Activated CD4-positive, alpha-beta T cell treated with anti-CD3 and anti-CD28 coated beads, Interleukin-2, Interleukin-6, amounts not matched to agents 100 ng/mL and 50 ng/mL, durations not matched to agents 16 hours and 8 hours (primary cell): ENCODE results near the gene DNAJC30.

Experiments used
- DNase-seq: peaks from one replicate; pipeline ENCODE4 v3.0.0-alpha.2; 2020

DNAJC30 gene

DNA sequence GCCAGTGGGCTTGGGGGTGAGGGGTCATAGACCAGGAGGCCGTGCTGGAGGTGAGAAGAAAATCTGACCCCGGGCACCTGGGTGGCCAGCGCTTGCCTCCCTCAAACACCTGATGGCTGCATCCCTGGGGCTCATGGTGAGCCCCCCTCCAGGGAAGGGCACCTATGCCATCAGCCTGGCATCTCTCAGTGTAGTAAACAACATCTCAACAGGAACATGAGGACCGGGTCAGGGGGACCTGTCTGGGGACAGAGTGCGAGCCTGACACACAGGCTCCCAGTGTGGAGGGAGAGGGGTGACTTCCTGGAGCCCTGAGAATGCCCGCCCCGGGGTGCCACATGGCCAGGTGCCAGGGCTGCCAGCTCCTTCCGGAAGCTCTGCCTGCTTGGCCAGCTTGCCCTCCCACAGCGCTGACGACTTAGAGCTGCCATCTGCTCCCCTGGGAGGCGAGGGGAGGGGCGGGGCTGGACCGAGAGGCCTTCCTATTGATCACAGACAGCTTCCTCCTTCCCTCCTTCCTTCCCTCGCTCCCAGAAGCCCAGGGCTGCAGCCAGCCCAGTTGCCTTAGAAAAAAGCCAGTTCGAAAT, 23.9 kb upstream of the DNAJC30 start:
- DNase-seq, result peak; percentile 35

DNA sequence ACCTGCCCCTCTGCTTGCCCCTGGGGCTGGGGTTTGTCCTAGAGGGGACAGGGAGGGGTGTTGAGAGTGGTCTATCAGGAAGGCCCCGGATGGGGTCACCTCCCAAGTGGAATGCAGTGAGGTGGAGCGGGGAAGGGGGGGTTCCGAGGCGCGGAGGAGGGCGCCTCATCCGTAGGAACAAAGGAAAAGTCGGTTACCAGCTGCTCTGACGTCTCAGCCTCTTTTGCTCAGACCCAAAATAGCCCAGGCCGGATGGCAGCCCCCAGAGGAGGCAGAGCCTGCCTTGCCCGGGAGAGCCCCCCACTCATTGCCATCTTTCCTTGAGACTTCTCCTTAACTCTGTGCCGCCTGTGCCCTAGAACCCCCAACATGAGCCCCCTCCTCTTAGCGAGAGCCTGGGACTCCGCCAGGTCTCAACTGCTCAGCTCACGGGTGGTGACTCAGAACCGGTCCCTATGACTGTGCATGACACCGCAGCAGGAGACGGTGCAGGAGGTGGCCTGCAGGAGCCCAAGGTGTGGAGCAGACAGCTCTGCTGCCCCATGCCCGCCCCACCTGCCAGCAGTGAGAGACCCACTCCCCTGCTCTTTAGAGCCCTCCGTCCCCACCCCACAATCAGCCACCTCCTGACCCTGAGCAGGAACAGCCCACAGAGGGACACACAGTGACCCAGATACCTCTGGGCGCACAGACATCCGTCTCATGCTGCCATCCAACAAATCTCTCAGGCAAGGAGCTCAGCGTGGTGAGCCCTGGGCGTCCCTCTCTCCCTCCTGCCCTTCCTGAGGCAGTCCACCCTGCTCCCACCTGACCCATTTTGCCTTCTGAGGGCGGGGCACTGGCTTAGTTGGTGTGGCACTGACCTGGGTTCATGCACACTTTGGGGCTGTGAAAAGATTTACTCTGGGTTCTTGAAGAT, 23.1 kb upstream of the DNAJC30 start:
- peak; percentile 65 for DNase-seq

DNA sequence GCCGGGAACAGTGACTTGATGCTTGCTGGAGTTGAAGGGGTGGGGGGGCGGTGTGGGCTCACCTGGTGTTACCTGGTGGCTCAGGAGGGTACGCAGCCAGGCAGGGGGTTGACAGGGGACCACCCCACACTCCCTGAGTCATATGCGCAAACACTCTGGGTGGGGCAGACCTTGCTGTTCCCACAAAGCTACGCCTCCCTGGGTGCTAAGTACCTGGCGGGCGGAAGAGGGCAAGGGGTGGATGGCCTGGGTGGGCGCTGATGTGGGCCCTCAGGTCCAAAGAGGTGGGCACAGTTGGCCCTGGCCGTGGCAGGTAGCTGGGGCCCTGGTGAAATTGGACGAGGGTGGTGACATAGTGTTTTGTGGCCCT, 22.3 kb upstream of the DNAJC30 start:
- DNase-seq, result no peak

DNA sequence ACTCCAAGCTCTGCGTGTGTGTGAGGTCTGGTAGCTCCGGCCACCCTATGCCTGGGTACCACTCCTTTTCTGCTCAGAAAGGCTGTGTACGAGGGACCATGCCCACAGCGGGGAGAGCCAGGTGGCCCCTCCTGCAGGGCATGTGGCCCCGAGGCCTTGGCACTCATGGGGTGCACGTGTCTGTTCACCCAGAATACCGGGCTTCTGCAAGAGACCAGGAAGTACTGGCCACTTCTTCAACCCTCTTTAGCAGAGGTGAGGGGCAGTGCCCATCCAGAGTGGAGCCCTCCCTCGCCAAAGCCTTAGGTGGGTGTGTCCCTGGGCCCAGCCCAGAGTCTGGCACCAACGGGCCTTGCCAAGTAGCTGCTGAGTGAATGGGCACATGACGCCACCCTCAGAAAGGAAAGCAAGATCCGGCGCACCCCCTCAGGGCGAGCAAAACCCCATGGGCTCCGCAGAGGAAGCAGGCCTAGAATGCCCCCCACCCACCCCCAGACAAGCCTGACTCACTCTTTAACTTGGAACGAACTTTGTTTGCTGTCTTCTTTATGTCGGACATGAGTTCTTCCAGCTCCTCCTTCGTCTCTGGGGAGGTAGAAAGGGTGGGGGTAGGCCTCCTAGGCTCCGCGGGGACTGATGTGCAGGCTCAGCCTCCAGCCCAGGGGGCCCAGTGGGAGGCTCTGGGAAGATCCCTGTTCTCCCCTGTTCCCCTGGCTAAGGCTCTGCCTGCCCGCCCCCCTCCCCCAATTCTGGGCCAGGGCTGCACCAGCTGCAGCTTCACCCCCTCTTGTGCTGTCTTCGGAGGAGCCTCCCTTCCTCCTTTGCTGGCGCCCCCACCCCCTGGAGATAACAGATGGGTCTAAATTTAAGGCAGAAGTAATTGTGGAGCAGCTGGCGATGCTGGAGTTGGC, 21.6 kb upstream of the DNAJC30 start:
- DNase-seq, result no peak

DNA sequence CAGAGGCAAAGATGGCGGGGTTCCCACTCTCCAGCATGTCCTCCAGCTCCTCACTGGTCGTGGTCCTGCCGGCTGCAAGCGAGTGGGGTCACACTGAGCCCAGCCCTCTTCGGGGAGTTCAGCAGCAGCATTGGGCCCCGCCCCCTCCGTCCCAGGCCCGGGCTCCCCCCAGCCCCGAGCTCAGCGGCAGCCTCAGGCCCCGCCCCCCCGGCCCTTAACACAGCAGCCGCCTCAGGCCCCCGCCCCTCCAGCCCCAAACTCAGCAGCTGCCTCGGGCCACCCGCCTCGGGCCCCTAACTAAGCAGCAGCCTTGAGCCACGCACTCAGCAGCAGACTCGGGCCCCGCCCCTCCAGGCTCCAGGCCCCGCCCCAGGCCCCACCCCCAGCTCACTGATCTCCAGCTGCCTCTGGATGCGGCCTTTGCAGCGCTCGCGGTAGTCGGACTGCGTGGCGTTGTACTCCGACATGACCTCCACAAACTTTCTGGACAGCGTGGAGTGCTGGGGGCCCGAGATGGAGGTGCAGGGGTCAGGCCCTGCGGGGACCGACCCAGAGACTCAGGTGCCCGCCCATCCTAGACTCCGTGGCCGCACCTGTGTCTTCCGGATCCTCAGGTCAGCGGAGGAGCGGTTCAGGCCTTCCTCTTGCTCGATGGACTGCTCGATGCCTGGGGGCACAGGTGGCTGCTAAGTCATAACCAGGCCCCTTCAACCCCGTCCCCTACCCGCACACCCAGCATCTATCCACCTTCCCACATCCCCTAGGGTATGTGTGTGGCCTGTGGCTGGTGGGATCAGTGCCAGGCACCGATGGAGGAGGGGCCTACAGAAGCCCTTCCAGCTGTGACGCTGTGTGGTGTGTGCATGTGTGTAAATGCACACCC, 20.7 kb upstream of the DNAJC30 start:
- peak; percentile 42 for DNase-seq

DNA sequence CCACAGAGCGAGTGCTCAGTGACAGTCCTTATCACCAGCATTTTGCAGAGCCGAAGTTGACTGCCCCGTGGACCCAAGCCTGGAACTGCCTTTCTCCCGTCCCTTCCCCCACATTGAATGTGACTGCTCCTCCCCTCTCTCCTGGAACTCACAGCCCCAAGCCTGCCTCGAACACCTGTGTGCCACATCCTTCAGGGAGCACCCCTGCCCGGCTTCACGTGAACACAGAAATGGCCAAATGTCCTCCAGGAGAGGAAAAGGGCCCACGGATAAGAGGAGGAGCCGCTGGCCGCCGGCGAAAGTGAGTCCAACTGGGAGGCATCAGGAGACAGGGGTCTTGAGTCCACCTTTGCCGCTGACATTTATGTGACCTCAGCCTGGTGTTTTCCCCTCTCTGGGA, 20.0 kb upstream of the DNAJC30 start:
- no peak for DNase-seq

DNA sequence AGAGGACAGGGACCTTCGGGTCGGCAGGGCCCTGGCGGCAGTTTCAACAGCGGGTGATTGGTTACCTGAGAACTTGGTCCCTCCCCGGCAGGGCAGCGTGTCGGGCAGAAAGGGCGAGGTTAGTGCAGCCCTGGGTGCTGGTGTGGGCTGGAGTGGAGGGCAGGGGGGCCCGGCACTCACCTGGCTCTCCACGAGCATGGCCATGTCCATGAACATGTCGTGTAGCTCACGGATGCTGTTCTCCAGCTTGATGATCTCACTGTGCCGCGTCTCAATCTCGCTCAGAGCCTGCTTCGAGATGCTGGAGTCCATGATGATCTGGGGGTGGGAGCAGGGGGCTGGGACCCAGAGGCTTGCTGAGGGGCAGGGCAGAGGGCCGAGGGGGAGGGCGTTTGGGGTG, 19.4 kb upstream of the DNAJC30 start:
- DNase-seq, result no peak

DNA sequence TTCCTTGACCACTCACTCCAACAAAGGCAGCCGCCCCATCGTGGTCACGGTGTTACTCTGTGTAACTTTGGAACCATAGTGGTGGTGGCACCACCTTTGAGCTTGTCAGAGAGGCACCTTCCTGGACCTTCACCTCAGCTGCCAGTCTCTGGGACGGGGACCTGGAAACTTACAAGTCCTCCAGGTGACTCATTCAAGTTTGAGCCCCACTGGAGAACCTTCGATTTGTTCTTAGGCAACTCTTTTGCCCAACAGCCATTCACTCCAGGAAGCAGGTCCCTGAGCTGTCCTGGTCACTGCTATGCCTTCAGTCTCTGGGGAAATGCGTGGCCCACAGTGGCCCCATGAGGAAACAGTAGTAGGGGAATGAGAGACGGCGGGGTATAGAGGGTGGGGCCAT, 19.0 kb upstream of the DNAJC30 start:
- DNase-seq, result no peak

DNA sequence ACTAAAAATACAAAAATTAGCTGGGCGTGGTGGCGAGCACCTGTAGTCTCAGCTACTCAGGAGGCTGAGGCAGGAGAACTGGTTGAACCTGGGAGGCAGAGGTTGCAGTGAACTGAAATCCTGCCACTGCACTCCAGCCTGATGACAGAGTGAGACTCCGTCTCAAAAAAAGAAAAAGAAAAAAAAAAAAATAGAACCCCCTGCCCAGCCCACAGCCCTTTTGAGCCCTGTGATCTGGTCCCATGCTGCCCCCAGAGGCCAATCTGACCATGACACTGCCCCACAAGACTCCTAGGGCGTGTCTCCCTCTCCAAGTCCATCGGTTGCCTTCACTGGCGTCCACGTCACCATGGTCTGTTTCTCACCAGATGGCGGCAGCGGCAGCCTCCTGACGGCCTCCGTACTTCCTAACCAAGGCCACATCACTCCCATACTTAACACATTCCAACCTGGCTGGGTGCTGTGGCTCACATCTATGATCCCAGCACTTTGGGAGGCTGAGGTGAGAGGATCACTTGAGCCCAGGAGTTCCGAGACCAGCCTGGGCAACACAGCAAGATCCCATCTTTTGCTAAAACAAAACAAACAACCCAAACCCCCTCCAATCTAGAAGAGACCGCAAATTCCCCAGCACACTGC, 18.2 kb upstream of the DNAJC30 start:
- DNase-seq, result peak; percentile 43

DNA sequence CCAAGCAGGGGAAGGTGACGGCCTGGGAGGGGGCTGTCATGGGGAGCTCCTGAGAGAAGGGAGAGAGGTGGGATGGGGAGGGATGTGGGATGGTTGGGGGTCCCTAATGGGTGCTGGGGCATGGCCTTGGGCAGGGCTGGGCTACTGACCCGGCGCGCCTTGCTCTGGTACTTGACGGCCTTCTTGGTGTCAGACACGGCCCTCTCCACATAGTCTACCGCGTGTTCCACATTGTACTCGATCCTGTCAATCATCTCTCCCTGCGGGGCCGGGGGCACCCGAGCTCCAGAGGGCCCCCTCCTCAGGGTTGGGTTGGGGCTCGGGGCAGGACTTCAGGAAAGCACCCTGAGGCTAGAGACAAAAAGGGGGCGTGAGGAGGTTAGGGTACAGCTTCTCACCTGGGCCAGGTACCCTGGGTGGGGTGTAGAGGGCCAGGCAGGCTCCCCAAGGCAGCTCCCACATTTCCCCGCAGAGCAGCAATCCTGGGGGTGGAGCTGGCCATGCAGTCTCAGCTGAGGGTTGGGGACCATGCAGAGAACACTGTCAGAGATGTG, 17.4 kb upstream of the DNAJC30 start:
- no peak for DNase-seq

DNA sequence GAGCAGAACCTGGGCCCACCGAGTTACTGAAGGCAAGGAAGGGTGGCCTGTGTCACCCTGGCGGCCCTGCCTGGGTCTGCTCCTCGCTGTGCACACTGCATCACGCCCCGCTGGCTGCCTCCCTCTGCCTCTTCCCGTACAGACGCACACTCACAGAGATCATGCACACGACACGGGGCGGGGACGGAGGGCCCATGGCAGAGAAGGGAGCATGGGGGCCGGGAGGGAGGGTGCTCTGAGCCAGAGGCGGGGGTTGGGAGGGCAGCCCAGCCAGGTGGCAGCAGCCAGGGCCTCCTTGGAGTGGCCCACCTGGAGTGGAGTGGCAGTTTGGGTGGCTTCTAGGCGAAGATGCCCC, 16.8 kb upstream of the DNAJC30 start:
- no peak for DNase-seq

DNA sequence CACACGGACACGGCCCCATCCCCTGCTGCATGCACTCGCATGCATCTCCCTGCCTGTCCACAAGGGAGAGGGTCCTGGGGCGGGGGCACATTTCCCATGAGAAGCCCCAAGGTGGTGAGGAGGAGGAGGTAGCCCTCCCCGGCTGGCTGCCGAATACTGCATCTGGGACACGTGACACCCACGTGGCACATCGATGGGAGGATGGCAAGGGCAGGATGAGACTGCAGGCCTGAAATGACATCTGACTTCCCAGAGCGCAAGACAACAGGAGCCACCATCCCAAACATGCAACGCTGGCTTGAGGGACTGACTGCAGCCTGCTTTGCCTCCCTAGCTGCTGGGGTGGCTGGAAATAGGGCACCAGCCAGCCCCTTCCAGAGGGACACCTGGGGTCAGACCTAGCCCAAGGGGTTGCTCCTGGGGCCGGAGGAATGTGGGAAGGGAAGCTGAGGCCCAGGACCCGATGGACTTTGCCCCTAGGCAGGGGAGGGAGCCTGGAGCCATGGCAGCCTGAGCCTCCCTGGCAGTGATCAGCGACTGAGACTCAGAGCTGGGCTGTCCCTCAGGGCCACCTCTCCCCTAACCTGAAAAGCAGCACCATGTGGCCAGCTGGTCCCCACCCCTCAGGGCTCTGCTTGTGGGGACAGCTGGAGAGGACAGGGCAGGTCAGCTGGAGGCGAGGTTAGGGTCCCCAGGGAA, 16.3 kb upstream of the DNAJC30 start:
- DNase-seq, result no peak

DNA sequence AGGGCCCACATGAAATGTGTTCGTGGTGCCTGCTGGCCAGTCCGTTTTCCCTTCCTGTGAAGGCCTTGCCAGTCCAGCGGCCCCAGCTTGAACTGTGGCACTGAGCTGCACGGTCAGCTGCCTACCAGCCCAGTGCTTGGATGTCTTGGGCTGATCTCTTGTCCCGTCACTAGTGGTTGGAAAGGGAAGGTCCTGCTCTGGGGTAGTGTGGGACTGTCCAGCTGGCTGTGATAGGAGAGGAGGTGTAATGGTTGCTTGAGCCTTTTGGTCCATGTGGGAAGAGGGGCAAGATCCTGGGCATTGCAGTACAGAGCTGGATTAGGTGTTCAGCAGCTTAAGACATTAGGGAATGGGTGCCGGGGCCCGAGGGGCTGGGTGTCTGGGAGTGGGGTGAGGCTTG, 15.2 kb upstream of the DNAJC30 start:
- DNase-seq, result no peak

DNA sequence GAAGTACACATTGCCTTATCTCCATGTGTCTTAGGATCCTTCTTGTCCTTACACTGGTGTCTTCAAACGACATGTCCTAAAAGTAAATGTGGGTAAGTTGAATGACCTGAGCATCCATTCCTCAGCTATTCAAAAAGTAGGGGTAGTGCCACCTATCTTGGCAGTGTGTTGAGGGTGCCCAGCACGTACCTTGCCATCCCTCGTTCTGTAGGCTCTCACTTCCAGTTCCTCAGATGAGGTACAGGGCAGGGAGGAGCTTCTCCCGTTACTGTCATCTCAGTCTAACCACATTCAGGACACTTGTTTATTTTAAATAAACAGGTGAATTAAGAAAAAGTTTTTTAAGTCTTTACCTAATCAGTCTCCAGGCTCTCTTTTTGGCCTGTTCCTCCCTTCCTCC, 13.1 kb upstream of the DNAJC30 start:
- no peak for DNase-seq

DNA sequence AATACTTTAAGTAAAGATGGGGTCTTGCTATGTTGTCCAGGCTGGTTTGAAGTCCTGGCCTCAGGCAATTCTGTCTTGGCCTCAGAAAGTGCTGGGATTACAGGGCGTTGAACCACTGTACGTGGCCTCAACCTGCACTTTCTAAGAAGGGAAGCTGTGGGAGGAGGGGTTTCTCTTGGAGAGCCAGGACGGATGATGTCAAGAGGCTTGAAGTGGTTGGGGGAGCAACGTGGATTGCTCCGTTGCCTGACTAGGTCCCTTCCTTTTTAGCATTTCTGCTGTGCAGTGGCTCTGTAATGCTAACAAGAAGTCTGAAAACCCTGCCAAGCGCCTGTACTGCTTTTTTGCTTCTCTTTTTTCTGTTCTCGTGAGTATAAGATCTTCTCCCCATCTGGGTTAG, 7.4 kb upstream of the DNAJC30 start:
- DNase-seq, result no peak

DNA sequence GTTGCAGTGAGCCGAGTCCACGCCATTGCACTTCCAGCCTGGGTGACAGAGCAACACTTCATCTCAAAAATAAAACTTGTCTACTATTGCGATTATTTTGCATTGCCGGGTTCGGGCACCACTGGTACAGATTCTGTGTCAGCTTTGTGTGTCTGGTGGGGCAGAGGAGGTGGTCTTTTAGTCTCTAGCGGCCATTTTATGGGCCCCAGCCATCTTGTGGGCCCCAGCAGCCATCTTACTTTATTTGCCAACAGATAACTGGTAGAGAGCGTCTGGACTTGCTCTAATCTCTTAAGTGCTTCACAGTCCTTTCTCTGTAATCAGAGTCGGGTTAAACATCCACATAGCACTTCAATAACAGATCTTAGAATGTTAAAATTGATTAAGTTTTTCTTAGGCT, 5.0 kb upstream of the DNAJC30 start:
- DNase-seq, result no peak

DNA sequence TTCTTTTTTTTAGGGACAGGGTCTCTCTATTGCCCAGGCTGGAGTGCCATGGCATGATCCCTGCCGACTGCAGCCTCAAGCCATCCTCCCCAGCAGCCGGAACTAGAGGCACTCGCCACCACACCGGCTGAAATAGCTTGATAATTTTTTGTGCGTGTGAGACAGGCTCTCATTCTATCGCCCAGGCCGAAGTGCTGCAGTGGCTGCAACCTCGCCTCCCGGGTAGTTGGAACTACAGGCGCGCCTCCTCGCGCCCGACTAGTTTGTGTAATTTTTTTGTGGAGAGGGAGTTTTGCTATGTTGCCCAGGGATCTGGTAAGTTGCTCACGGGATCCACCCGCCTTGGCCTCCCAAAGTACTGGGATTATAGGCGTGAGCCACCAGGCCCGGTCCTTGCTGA, 2.1 kb upstream of the DNAJC30 start:
- DNase-seq, result no peak

DNA sequence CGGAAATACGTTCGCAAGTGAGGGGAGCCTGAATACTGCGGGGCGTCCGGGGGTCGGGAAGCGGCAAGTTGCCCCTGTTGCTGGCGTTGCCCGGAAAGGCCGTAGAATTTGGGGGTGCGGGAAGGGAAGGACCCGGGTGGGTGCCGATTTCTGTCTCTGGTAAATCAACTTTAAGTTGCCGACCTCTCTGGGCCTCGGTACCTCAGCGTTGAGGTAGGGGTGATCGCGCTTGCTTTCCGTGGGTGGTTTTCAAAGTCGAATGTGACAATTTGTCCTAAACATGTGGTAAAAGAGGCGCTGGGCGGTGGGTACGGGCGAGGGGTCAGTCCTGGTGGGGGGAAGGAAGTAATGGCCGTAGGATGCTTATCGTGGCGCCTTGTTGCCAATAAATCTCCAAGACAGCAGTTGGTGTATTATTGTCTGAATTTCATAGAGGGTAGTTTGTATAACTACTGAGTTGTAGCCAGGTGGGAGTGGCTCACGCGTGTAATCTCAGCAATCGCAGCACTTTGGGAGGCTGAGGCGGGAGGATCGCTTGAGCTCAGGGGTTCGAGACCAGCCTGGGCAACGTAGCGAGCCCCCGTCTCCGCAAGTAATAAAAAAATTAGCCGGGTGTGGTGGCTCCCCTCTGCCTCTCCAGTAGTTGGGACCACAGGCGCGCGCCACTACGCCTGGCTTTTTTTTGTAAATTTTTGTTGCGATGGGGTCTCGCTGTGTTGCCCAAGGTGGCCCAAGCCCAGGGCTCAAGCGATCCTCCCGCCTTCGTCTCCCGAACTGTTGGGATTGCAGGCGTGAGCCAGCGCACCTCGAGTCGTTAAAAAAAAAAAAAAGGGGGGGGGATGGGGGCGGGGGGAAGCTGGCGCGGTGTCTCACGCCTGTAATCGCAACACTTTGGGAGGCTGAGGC, 788 bp upstream of the DNAJC30 start:
- DNase-seq, result no peak

DNA sequence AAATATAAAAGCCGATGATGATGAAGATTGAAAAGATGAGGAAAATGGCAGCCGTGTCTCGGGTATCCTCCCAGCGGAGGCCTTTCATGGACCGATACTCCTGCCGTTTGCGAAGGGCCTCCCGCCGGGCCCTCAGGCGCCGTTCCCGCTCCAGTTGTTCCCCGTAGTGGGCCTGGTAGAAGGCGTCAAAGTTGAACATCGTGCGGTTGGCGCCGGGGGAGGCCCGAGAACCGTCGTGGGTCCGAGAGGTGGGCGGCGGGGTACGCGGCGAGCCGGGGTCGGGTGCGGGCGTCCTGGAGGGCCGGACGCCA, 553 bp downstream of the DNAJC30 start:
- DNase-seq, result peak; percentile 17

DNA sequence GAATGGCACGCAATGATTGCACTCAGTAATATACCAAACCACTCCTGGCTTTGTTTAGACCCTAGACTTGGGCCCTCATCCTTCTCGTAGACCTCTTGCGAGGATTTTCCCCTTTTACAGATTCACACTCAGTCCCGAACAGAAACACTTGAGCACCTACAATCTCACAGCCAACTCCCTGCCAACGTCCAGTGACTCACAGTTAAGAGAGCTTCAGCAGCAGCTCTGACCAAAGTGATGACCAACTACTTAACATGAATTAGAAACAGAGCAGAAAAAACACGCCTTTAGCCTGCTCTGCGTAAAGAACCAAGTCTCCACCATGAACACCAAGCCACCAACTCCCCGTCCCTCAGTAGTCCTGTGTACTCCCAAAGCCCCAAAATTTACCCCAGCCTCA, 2.2 kb downstream of the DNAJC30 start:
- no peak for DNase-seq
